ENCODE data around the gene FRMD5. TPM values are rescaled to one million over a fixed set of nuclear protein-coding genes. Genes with fewer than 3 reads are reported as not detected.
"Not testable (repeated sequence)": the region's sequence is repeated elsewhere in the genome, so short reads cannot be mapped to it uniquely, and the experiment has no call there.

The FRMD5 gene
- total RNA-seq, 1 experiment from 2014 or later: 17.4 TPM

GRCh38 chr15:43826029-43826507 is 369.0 kb downstream of the FRMD5 start:
- peak overlapping the region; percentile 92 for H3K4me3 Mint-ChIP-seq (ENCODE audit: unreplicated experiment)
- POLR2A ChIA-PET: no interaction called here
- H3K27me3 Mint-ChIP-seq (ENCODE audit: insufficient read depth, unreplicated experiment): no peaks in the 10 kb centered on the region
- peaks cover 20% of the 10 kb centered on the region for H3K4me1 Mint-ChIP-seq (ENCODE audit: low read depth, unreplicated experiment)
- no peak for TF ChIP-seq CTCF (IDR thresholded peaks at IDR 0.05; ENCODE audit: insufficient read depth in 1 of 2, low read depth in 1 of 2, low read length in 1 of 2, severe bottlenecking in 1 of 2, unreplicated experiment in 1 of 2)
- H3K4me3 ChIP-seq (ENCODE audit: low read depth, low read length): peak overlapping the region; percentile 59
- BruUV-seq (replicated peaks): no TSS peak
- H3K4me1 ChIP-seq: 0 out of 2 replicates have a peak, but pooled peaks cover 6% of the 10 kb centered on the region
- no peaks in the 10 kb centered on the region for H3K9me3 ChIP-seq
- no peaks in the 10 kb centered on the region for H3K9me3 Mint-ChIP-seq (ENCODE audit: unreplicated experiment)
- peak overlapping the region; percentile 87 for H3K27ac Mint-ChIP-seq (ENCODE audit: unreplicated experiment)
- intact Hi-C loops (cut with micrococcal nuclease; ENCODE audit: unreplicated experiment): no loop called here
- CTCF ChIA-PET: no interaction called here
- peaks cover 30% of the 10 kb centered on the region for H3K36me3 Mint-ChIP-seq (ENCODE audit: insufficient read depth, unreplicated experiment)
- no peaks in the 10 kb centered on the region for H3K36me3 ChIP-seq (ENCODE audit: control insufficient read depth, insufficient read depth, low read length)
- no peaks in the 10 kb centered on the region for H3K27me3 ChIP-seq (replicated peaks; ENCODE audit: control insufficient read depth, insufficient read depth, low read length)
- no peak for DNase-seq

- H3K4me3 ChIP-seq (ENCODE audit: low read depth, low read length); H3K27me3 Mint-ChIP-seq (ENCODE audit: insufficient read depth, unreplicated experiment); H3K36me3 ChIP-seq (ENCODE audit: control insufficient read depth, insufficient read depth, low read length); BruUV-seq (replicated peaks); DNase-seq; CTCF ChIA-PET; H3K9me3 Mint-ChIP-seq (ENCODE audit: unreplicated experiment); H3K4me1 ChIP-seq; H3K27me3 ChIP-seq (replicated peaks; ENCODE audit: control insufficient read depth, insufficient read depth, low read length); H3K9me3 ChIP-seq: not testable (repeated sequence)
- Mint-ChIP-seq H3K4me1 (ENCODE audit: low read depth, unreplicated experiment) (peaks cover 21% of the 10 kb centered on the region), H3K4me3 (ENCODE audit: unreplicated experiment) (peak overlapping the region; percentile 95), H3K36me3 (ENCODE audit: insufficient read depth, unreplicated experiment) (peaks cover 30% of the 10 kb centered on the region), H3K27ac (ENCODE audit: unreplicated experiment) (peak overlapping the region; percentile 92)
- intact Hi-C loops (cut with micrococcal nuclease; ENCODE audit: unreplicated experiment): loop anchor here (2.0 kb wide), 1 partner anchor 25 kb away; the partner anchor contains the start of genes HYPK and SERINC4
- POLR2A ChIA-PET: interaction anchor here (0.8 to 1.4 kb wide), 3 partner anchors 33 to 603 kb away, joined by 3 to 6 read pairs (median 5); partner anchors contain the start of genes CTDSPL2 and SERF2
Measured at GRCh38 chr15:43825305-43825704, 369.8 kb downstream of the FRMD5 start.

- Histone ChIP-seq H3K4me3 (ENCODE audit: low read depth, low read length) (peak within 1 kb of the TSS; percentile 79), H3K4me1 (0 out of 2 replicates have a peak, but pooled peaks cover 6% of the 10 kb centered on the region), H3K9me3 (no peaks in the 10 kb centered on the region), H3K36me3 (ENCODE audit: control insufficient read depth, insufficient read depth, low read length) (no peaks in the 10 kb centered on the region), H3K27me3 (replicated peaks; ENCODE audit: control insufficient read depth, insufficient read depth, low read length) (no peaks in the 10 kb centered on the region)
- Mint-ChIP-seq H3K27ac (ENCODE audit: unreplicated experiment) (peak within 1 kb of the TSS; percentile 92), H3K36me3 (ENCODE audit: insufficient read depth, unreplicated experiment) (peaks cover 24% of the 10 kb centered on the region), H3K4me3 (ENCODE audit: unreplicated experiment) (peak within 1 kb of the TSS; percentile 95), H3K27me3 (ENCODE audit: insufficient read depth, unreplicated experiment) (no peaks in the 10 kb centered on the region), H3K9me3 (ENCODE audit: unreplicated experiment) (no peaks in the 10 kb centered on the region), H3K4me1 (ENCODE audit: low read depth, unreplicated experiment) (peaks cover 21% of the 10 kb centered on the region)
- intact Hi-C loops (cut with micrococcal nuclease; ENCODE audit: unreplicated experiment): loop anchor here (2.0 kb wide), 1 partner anchor 24 kb away; the partner anchor contains the start of genes HYPK and SERINC4
- CTCF ChIA-PET: no interaction called here
- peak; percentile 92 to 96 for DNase-seq
- TSS peak; percentile 77 for BruUV-seq (replicated peaks)
- no peak for TF ChIP-seq CTCF (IDR thresholded peaks at IDR 0.05; ENCODE audit: insufficient read depth in 1 of 2, low read depth in 1 of 2, low read length in 1 of 2, severe bottlenecking in 1 of 2, unreplicated experiment in 1 of 2)
- POLR2A ChIA-PET: interaction anchor here (0.5 to 1.4 kb wide), 9 partner anchors 9 to 1447 kb away, joined by 3 to 9 read pairs (median 4); partner anchors contain the start of genes CTDSPL2, HYPK, SERF2 and SERINC4
Measured at GRCh38 chr15:43824302-43825246, 370.5 kb downstream of the FRMD5 start, which contains the start of gene MFAP1. Gene MFAP1 (minus strand): TSS chr15:43824690. CDS start chr15:43824569, 121 bp downstream.
